SHP77 treated with DMSO at 0.1 percent for 48 hours (cell line): ENCODE results near the gene ERAL1.
"Not testable (repeated sequence)": the region's sequence is repeated elsewhere in the genome, so short reads cannot be mapped to it uniquely, and the experiment has no call there.

Experiments
- DNase-seq: peaks from one replicate; lab custom pipeline; 2025; lab: John Stamatoyannopoulos, UW

Gene ERAL1

GRCh38 chr17:28879886-28880571 is 25.2 kb downstream of the ERAL1 start:
- DNase-seq: no peak

GRCh38 chr17:28880572-28880945 is 25.7 kb downstream of the ERAL1 start:
- DNase-seq: no peak

GRCh38 chr17:28881533-28882056 is 26.8 kb downstream of the ERAL1 start:
- no peak for DNase-seq

- DNase-seq: no peak
Observed at GRCh38 chr17:28882154-28882895, 27.5 kb downstream of the ERAL1 start.

- no peak for DNase-seq
Observed at GRCh38 chr17:28883967-28884702, 29.3 kb downstream of the ERAL1 start.

GRCh38 chr17:28885363-28885762 is 30.5 kb downstream of the ERAL1 start:
- no peak for DNase-seq

GRCh38 chr17:28885951-28886350 is 31.1 kb downstream of the ERAL1 start:
- DNase-seq: no peak

GRCh38 chr17:28887871-28888471 is 33.2 kb downstream of the ERAL1 start:
- no peak for DNase-seq

- no peak for DNase-seq
Observed at GRCh38 chr17:28888832-28889231, 34.0 kb downstream of the ERAL1 start.

- DNase-seq: no peak
Observed at GRCh38 chr17:28889996-28890395, 35.2 kb downstream of the ERAL1 start.

- DNase-seq: no peak
Observed at GRCh38 chr17:28891201-28891600, 36.4 kb downstream of the ERAL1 start.

GRCh38 chr17:28892024-28892423 is 37.2 kb downstream of the ERAL1 start:
- DNase-seq: no peak

GRCh38 chr17:28893248-28894183 is 38.7 kb downstream of the ERAL1 start:
- not testable (repeated sequence) for DNase-seq

GRCh38 chr17:28895794-28896447 is 41.1 kb downstream of the ERAL1 start:
- no peak for DNase-seq

GRCh38 chr17:28896491-28896883 is 41.7 kb downstream of the ERAL1 start:
- no peak for DNase-seq

GRCh38 chr17:28896884-28897768 is 42.3 kb downstream of the ERAL1 start, which contains the start of gene FLOT2:
Gene FLOT2 (minus strand): TSS chr17:28897733. CDS start chr17:28897574, 159 bp downstream.
- DNase-seq: no peak

- no peak for DNase-seq
Observed at GRCh38 chr17:28897769-28898526, 43.1 kb downstream of the ERAL1 start.

- no peak for DNase-seq
Observed at GRCh38 chr17:28898527-28898955, 43.7 kb downstream of the ERAL1 start.
